C4-2B (cell line): Measurements from ENCODE around the gene SLC16A10.

Source experiments
- H3K27ac ChIP-seq: fragments of 450-650 bp; 2 replicates; pipeline ENCODE4 v1.5.1; 2017
- ZFX ChIP-seq: fragments of 450-650 bp; IDR thresholded peaks from 2 replicates; pipeline ENCODE4 v1.6.1; 2017
- TF ChIP-seq, protein P1 (sequence below): fragments of 450-650 bp; conservative IDR thresholded peaks from 2 replicates; pipeline ENCODE4 v1.5.1; 2017; ENCODE audit warnings: mild to moderate bottlenecking

The SLC16A10 gene

DNA sequence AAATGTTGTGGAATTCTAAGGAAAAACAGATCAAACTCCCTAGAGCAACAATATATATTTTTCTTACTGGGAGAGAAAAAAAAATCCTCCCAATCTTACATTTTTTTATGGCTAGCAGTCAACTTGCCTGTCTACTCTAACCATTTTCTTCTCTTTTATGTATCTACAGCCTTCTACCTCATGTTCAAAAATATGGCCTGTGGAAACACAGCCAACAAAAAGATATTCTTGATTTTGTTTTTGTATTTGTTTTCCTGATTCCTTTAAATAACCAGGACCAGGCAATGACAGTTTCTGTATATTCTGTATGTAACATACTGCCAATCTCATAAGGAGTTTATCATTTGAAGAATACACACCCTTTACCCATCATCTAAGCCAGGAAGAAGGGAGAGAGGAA is 13.0 kb upstream of the SLC16A10 start:
- no peak overlapping the region; the same call in 1 of the 2 replicates for H3K27ac ChIP-seq
- TF ChIP-seq, protein P1, sequence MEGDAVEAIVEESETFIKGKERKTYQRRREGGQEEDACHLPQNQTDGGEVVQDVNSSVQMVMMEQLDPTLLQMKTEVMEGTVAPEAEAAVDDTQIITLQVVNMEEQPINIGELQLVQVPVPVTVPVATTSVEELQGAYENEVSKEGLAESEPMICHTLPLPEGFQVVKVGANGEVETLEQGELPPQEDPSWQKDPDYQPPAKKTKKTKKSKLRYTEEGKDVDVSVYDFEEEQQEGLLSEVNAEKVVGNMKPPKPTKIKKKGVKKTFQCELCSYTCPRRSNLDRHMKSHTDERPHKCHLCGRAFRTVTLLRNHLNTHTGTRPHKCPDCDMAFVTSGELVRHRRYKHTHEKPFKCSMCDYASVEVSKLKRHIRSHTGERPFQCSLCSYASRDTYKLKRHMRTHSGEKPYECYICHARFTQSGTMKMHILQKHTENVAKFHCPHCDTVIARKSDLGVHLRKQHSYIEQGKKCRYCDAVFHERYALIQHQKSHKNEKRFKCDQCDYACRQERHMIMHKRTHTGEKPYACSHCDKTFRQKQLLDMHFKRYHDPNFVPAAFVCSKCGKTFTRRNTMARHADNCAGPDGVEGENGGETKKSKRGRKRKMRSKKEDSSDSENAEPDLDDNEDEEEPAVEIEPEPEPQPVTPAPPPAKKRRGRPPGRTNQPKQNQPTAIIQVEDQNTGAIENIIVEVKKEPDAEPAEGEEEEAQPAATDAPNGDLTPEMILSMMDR, result no peak
- no peak for TF ChIP-seq ZFX

DNA sequence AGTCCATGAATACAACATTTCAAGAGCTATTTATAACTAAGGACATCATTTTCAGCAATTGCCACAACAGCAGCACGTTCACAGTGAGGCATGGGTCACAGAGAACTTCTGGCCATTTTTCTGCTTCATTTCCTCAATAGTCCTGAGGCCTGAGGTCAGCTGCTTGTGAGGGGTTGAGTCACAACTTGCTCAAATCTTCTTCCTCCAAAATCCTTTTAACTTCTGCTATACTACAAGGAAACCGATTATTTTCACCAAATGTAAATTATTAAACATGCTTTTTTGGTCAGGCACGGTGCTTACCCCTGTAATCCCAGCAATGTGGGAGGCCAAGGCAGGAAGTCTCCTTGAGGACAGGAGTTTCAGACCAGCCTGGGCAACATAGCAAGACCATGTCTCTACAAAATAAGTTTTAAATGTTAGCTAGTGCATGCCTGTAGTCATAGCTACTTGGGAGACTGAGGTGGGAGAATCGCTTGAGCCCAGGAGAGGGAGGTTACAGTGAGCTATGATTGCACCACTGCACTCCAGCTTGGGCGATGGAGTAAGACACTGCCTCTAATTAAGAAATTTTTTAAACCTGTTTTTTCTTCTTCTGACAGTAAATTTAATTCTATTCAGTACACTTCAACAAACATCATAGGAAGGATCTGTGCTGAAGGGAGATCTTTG is 11.1 kb upstream of the SLC16A10 start:
- H3K27ac ChIP-seq, result no peak overlapping the region
- TF ChIP-seq ZFX, result no peak
- TF ChIP-seq, protein P1, result no peak

DNA sequence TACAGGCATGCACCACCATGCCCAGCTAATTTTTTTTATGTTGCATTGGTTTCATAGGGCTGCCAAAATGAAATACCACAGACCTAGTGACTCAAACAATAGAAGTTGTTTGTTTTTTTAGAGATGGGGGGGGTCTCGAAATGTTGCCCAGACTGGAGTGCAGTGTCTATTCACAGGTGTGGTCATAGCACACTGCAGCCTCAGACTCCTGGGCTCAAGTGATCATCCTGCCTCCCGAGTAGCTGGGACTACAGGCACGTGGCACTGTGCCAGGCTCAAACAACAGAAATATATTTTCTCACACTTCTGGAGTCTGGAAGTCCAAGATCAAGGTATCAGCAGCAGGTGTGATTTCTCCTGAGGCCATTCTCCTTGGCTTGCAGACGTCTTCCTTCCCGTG is 6.6 kb upstream of the SLC16A10 start:
- no peak overlapping the region for H3K27ac ChIP-seq
- TF ChIP-seq, protein P1, result no peak
- no peak for TF ChIP-seq ZFX

DNA sequence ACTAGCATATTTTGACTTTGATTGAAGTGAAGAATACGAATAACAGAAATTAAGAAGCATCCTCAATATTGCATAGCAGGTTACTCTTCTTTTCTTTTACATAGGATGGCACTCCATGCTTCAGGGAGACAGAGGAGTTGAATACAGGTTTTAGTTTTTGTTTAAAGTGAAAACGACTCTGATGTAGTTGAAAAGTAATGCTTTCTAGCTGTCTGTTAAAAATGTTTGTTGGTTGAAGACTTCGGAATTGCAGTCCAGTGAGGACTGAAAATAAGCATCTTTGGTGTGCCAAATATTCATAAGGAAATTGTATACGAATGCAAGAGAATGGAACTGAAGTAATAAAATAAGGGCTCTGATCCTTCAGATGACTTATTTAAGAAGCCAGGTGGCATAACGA is 618 bp upstream of the SLC16A10 start:
- TF ChIP-seq, protein P1, result no peak
- no peak for TF ChIP-seq ZFX
- H3K27ac ChIP-seq, result peak overlapping the region; percentile 63

DNA sequence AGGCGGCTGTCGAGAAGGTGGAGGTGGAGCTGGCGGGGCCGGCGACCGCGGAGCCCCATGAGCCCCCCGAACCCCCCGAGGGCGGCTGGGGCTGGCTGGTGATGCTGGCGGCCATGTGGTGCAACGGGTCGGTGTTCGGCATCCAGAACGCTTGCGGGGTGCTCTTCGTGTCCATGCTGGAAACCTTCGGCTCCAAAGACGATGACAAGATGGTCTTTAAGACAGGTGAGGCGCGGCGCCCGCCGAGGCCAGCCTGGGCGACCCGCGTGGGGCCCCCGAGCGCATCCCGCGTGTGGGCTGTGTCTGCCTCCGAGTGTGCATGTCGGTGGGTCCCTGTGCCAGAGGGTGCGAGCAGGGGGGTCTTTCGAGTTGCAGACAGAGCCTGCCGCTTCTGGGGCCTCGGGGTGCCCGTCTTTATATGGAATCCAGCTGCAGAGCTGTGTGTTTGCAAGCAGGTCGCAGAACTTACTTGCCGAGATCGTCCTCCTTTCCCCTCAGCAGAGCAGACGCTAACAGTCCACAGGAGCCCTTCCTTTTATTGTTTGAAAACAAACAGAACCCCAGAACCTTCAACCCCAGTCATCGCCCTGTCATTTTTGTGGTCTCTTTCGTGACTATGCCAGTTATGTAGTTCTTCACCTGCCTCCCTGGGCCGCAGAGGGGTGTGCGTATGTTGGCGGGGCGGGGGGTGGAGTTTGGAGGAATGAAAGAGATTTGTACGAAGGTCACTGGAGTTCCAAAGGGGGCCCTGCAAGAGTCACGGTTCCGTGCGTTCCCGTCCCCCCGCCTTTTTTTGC is 766 bp downstream of the SLC16A10 start:
- TF ChIP-seq, protein P1, result no peak
- TF ChIP-seq ZFX, result no peak
- peak overlapping the region; percentile 63 for H3K27ac ChIP-seq

DNA sequence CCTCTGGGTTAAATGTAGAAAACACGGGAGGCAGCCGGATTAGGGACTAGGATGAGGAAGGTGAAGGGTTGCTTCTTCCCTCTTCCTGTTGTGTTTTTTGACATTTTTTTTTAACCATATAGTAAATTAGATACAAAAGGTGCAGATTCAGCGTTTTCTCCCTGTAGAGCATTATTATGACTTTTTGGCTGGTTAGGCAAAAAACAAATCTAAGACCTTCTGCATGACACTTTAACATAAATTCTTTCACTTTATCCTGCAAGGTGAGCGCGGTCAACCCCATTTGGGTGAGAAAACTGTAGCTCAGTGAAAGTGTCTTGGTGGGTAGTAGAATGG is 1.3 kb downstream of the SLC16A10 start:
- H3K27ac ChIP-seq, result no peak overlapping the region; the same call in 1 of the 2 replicates

DNA sequence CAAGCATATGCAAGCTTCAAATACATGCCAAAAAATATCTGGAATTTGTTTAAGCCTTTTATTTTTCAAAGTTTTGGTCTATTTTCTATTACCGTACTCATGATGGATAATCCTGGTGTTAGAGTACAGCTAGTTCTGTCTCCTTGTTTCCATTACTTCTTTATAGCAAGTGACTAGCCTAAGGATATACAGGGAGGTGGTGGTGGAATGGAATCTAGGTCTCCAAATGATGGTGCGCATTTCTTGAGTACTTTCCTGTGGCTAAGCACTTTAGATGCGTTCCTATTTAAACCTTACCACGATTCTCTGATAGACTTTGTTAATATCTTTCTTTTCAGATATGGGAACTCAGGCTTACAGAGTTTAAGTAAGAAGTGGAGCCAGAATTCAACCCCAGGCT is 3.5 kb downstream of the SLC16A10 start:
- no peak for TF ChIP-seq ZFX
- TF ChIP-seq, protein P1, result no peak
- no peak overlapping the region for H3K27ac ChIP-seq

More for the DNA sequence above, 1.3 kb downstream of the SLC16A10 start:
- TF ChIP-seq, protein P1, result no peak
- no peak for TF ChIP-seq ZFX
